Activated effector memory CD4-positive, alpha-beta T cell treated with anti-CD3 and anti-CD28 coated beads, Interleukin-2, amount 50 U/mL, for 16 hours (primary cell): ENCODE results near the gene FBN3.
"Not testable (repeated sequence)": the region's sequence is repeated elsewhere in the genome, so short reads cannot be mapped to it uniquely, and the experiment has no call there.

Experiments
- DNase-seq: peaks from one replicate; pipeline ENCODE4 v3.0.0-alpha.2; 2020

FBN3 gene

DNA sequence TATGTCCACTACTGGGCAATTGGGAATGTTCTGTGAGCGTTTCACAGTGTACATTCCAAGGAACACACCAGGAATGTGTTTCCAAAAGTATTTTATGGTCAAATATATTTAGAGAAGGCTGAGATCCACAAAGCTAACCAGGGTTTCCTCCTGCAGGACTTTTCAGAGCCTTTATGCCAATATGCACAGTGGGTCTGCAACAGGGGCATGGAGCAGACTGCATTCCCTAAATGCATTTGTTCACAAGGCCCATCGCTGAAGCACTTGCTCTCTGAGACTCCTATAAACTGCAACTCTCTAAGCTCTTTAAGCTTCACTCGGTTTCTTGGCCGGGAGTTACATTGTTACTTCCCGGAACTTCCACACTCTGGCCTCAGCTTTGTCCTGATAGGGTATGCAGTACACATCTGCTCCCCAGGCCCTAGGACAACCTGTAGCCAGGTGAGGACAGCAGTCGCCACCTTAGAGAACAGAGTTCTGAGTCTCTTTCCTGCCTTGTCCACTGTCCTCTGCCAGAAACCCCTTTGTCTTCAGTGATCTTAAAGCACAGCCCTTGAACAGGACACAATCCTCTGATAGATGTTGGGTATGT, 33.5 kb downstream of the FBN3 start:
- no peak for DNase-seq

GRCh38 chr19:8113017-8113416, 36.4 kb downstream of the FBN3 start:
- DNase-seq = peak; percentile 27

DNA sequence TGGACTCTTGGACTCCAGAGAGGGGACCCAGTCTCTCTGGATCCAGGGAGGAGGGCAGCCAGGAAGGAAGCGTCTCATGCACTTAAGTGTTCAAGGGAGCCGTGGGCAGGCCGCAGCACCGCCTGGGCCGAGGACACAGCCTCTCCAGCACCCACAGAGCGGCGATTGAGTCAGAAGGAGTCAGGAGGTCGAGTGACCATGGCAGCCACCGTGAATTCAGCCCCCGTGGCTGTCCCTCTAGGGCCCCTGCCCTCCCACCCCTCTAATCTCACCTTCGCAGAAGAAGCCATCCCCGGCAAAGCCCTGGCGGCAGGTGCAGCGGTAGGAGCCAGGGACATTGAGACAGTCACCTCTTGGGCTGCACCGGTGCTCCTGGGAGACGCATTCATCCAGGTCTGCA, 38.0 kb downstream of the FBN3 start:
- no peak for DNase-seq

DNA sequence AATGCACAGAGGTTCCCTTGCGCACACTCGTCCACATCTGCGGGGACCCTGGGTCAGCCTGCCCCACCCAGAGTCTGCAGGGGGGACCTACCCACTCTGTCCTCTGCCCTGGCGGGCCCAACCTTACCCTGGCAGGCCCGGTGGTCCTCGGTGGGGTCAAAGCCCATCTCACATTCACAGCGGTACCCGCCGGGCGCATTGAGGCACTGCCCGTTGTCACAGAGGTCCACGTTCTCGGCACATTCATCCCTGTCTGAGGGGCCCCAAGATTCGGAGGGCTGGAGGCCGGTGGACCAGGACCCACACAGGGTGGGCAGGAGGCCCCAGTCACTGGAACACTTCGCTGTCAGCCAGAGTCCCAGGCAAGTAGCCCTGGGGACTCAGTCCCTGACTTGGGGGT, 38.5 kb downstream of the FBN3 start:
- DNase-seq = peak; percentile 47

DNA sequence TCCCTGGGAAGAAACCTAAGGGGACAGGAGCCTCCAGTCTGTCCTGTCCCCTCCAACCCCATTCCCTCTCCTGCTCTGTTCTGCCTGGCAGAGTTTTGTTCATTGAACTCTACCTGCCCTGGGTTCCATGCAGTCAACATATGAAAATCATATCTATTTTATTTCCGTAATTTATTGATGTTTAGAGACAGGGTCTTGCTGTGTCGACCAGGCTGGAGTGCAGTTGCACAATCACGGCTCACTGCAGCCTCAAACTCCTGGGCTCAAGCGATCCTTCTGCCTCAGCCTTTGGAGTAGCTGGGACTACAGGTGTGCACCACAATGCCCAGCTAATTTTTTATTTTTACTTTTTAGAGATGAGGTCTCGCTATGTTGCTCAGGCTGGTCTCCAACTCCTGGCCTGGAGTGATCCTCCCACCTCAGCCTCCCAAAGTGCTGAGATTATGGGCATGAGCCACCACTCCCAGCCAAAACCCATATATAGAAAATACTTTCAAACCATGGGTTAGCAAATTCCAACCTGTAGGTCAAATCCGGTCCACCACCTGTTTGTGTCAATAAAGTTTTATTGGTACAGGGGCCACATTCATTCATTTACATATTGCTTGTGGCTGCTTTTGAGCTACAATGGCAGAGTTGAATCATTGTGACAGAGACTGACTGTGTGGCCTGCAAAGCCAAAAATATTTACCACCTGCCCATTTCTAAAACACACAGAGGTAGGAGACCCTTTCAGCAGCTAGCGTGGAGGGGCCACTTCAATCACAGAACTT, 39.3 kb downstream of the FBN3 start:
- DNase-seq = peak; percentile 24

- DNase-seq = no peak
These were observed 39.9 kb downstream of the FBN3 start for GRCh38 chr19:8109455-8109854.

DNA sequence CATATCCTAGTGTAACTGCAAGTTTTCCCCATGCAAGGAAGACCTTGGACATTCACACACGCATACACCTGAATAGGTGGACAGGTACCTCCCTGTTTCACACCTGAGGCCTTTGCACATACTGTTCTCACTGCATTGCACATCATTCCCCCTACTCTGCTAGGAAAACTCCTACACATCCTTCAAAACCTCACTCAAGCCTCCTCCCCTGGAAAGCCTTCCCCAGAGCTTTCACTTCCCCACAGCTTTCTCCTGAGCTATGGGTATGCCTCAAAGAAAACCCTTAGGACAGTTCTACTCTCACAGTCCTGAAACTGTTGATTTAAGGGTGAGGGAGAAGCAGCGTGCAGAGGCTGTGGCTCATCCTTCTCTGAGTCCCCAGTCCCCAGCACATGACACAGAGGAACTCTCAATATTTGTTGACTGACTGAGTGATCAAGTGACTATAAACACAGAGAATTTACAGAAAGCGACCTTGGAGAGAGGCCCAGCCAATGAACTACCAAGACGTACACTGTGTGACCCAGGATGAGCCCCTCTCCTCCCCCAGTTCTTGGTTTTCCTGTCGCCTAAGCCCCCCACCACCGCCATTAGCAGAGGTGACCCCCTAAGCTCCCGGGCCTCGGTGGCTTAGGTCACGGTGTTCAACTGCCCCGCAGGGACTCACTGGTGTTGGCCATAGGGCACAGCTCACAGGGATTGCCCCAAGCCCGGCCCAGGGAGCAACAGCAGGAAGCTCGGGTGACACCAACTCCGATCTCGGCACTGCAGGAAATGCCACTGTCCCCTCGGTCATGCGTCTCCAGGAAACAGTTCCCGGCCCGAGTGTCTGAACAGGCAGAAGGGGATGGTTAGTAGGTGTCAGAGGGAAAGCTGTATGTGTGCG, 40.6 kb downstream of the FBN3 start:
- no peak for DNase-seq

GRCh38 chr19:8107301-8107903, 42.0 kb downstream of the FBN3 start:
- DNase-seq = no peak

- no peak for DNase-seq
These were observed 43.9 kb downstream of the FBN3 start for GRCh38 chr19:8105471-8105870.

- not testable (repeated sequence) for DNase-seq
These were observed 47.5 kb downstream of the FBN3 start for GRCh38 chr19:8101910-8102309.

DNA sequence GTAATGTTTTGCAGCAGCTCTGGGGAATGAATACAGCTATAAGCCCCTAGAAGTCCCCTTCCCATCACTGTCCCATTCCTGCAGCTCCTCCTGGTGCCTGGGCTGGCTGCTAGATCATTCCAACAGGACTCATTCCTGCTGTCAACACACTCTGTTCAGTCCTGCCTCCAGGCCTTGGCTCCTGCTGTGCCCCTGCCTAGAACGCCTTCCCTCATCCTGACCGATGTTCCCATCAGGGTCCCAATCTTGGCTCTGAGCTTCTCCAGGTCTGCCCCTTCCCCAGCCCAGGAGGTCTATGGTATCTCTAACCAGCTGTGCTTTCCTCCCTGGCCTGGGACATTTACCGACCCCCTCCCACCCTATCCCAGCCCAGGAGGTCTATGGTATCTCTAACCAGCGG, 48.1 kb downstream of the FBN3 start:
- no peak for DNase-seq

DNA sequence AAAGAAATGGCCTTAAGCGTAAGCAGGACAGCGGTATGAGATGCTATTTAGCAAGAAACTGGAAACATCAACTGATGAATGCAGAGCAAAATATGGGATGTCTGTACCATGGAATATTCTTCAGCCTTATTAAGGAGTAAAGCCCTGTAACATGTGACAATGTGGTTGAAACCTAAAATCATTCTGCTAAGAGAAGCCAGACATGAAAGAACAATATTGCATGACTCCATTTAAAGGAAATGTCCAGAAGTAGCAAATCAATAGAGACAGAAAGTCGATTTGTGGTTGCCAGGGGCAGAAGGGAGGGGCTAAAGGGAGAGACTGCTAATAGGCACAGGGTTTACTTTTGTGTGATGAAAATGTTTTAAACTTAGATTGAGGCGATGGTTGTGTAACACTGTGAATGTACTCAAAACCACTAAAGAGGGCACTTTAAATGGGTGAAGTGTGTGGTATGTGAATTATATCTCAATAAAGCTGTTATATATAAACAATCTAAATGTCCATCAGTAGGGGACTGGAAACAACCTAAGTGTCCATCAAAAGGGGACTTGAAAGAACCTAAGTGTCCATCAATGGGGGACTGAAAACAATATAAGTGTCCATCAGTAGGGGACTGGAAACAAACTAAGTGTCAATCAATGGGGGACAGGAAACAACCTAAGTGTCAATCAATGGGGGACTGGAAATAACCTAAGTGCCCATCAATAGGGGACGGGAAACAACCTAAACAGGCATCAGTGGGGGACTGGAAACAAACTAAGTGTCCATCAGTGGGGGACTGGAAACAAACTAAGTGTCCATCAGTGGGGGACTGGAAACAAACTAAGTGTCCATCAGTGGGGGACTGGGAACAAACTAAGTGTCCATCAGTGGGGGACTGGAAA, 51.5 kb downstream of the FBN3 start:
- DNase-seq = no peak

- DNase-seq = no peak
These were observed 52.2 kb downstream of the FBN3 start for GRCh38 chr19:8097198-8097597.

DNA sequence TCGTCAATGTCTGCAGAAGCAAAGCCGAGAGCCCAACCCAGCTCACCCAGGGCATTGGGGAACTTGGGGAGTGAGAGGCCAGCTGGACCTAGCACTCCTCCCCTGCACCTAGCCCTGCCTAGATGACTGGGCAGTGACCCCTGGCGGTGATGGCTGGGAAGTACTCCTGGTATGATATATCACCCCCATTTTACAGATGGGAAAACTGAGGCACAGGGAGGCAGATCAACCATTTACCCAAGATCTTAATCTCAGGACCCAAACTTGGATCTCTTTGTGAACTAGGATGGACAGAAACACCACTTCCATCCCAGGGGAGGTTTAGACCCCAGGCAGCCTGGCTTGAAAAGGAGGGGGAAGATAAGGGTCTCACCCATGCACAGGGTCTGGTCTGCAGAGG, 53.3 kb downstream of the FBN3 start:
- DNase-seq = peak; percentile 24

- no peak for DNase-seq
These were observed 54.0 kb downstream of the FBN3 start for GRCh38 chr19:8095354-8095886.

DNA sequence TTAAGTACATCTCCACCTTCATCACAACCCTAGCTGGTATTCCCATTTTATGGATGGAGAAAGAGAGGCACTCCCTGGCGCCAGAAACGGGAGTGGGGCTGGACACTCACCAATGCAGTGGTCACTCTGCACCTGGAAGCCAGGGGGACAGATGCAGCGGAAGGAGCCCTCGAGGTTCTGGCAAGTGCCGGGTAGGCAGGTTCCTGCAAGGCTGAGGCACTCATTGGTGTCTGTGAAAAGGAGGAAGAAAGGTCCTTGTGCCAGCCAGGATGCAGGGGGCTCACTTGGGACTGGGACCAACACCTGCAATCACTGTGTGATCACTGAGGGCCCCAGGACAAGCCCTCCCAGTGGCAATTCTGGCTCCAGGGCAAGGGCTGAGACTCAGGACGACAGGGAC, 55.1 kb downstream of the FBN3 start:
- DNase-seq = peak; percentile 48

DNA sequence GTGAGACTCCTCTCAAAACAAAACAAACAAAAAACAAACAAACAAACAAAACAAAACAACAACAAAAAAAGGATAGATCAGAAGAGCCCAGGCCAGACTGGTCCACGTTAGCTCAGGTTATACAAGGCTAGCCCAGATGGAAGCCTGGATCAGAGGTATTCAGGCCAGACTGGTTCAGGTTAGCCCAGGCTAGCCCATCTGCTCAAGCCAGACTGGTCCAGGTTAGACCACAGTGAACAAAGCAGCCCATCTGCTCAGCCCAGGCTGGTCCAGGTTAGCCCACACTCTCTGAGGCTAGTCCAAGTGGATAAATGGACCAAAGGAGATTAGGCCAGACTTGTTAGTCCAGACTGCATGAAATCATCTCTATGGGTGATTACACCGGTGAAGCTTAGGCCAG, 55.7 kb downstream of the FBN3 start:
- peak; percentile 19 for DNase-seq

GRCh38 chr19:8090950-8091349, 58.4 kb downstream of the FBN3 start:
- peak; percentile 28 for DNase-seq

DNA sequence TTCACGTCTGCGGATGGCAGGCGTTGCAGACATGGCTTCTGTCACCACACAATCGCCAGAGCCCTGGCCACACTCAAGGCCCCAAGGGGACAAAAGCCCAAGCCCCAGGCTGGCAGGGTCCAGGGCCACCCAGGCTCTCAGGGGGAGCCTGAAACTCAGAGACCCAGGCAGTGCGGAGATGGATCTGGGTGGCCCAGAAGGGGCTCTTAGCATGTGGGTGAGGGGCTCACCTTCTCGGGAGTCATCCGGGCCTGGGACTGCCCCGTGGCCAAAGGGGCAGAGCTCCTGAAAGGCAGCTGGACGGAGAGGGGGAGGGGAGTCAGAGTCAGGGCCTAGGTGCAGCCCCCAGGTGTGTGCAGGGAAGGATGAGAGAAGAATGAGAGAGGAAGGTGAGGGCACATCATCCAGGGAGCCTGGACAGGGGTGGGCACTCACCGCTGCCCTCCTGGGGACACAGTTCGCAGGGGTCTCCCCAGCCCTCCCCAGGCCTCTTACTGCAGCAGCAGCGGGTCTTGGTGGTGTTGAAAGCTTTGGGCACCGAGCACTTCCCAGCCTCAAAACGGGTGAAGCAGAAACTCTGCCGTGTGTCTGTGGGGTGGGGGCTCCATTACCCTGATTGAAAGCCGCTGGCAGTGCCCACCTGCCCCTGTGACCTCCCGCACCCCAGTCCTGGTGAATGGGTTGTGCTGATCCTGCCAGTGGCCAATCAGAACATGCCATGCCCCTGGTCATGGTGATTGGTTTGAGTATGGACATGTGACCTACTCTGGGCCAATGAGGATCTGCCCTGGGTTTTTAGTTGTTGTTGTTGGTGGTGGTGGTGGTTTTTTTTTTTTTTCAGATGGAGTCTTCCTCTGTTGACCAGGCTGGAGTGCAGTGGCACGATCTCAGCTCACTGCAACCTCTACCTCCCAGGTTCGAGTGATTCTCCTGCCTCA, 59.5 kb downstream of the FBN3 start:
- peak; percentile 55 for DNase-seq

- DNase-seq = no peak
These were observed 60.4 kb downstream of the FBN3 start for GRCh38 chr19:8088752-8089663.
